22Rv1 (cell line): Measurements from ENCODE around the gene PXK.

Experiments
- CTCF ChIP-seq: fragments of 450-650 bp; IDR thresholded peaks from 2 replicates; pipeline ENCODE4 v1.5.1; 2017; ENCODE audit warnings: mild to moderate bottlenecking
- ZFX ChIP-seq: fragments of 450-650 bp; IDR thresholded peaks from 2 replicates; pipeline ENCODE4 v1.6.1; 2017; ENCODE audit warnings: antibody characterized with exemption, borderline replicate concordance

GRCh38 chr3:58331593-58332152 lies 1.0 kb upstream of the PXK start:
- TF ChIP-seq CTCF, result no peak
- TF ChIP-seq ZFX, result no peak
